ENCODE measurements around the gene TAOK1. TPM values are rescaled to one million over a fixed set of nuclear protein-coding genes. Genes with fewer than 3 reads are reported as not detected.

The TAOK1 gene
- total RNA-seq, 1 donor from 2014 or later = 81.1 TPM

DNA sequence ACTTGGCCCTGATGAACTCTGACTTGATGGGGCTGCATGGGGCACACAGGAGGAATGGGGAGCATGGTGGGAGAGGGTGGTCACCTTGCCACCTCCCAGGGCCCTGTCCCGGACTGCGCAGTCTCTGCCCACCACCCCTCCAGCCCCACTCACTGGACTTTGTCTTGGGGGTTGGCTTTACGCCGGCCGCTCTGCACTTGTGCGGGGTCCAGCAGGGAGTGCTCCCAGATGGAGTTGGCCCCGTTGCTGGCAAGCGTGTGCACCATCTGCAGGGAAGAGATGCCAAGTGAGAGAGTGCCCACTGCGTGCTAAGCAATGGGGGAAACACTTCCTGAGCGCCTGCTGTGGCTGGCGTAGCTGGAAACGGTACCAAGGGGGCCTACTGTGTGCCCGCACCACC, 192.6 kb downstream of the TAOK1 start:
- DNase-seq (ENCODE audit: extremely low spot score, unreplicated experiment) = no peak
- Mint-ChIP-seq H3K4me1 (ENCODE audit: unreplicated experiment) (peaks cover 37% of the 10 kb centered on the region), H3K36me3 (ENCODE audit: unreplicated experiment) (peaks cover 13% of the 10 kb centered on the region), H3K9me3 (ENCODE audit: unreplicated experiment) (no peaks in the 10 kb centered on the region), H3K27ac (ENCODE audit: unreplicated experiment) (no peak overlapping the region), H3K4me3 (ENCODE audit: unreplicated experiment) (no peak overlapping the region), H3K27me3 (ENCODE audit: unreplicated experiment) (no peaks in the 10 kb centered on the region)
- TF ChIP-seq, protein P1, sequence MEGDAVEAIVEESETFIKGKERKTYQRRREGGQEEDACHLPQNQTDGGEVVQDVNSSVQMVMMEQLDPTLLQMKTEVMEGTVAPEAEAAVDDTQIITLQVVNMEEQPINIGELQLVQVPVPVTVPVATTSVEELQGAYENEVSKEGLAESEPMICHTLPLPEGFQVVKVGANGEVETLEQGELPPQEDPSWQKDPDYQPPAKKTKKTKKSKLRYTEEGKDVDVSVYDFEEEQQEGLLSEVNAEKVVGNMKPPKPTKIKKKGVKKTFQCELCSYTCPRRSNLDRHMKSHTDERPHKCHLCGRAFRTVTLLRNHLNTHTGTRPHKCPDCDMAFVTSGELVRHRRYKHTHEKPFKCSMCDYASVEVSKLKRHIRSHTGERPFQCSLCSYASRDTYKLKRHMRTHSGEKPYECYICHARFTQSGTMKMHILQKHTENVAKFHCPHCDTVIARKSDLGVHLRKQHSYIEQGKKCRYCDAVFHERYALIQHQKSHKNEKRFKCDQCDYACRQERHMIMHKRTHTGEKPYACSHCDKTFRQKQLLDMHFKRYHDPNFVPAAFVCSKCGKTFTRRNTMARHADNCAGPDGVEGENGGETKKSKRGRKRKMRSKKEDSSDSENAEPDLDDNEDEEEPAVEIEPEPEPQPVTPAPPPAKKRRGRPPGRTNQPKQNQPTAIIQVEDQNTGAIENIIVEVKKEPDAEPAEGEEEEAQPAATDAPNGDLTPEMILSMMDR (IDR thresholded peaks at IDR 0.05) = no peak

DNA sequence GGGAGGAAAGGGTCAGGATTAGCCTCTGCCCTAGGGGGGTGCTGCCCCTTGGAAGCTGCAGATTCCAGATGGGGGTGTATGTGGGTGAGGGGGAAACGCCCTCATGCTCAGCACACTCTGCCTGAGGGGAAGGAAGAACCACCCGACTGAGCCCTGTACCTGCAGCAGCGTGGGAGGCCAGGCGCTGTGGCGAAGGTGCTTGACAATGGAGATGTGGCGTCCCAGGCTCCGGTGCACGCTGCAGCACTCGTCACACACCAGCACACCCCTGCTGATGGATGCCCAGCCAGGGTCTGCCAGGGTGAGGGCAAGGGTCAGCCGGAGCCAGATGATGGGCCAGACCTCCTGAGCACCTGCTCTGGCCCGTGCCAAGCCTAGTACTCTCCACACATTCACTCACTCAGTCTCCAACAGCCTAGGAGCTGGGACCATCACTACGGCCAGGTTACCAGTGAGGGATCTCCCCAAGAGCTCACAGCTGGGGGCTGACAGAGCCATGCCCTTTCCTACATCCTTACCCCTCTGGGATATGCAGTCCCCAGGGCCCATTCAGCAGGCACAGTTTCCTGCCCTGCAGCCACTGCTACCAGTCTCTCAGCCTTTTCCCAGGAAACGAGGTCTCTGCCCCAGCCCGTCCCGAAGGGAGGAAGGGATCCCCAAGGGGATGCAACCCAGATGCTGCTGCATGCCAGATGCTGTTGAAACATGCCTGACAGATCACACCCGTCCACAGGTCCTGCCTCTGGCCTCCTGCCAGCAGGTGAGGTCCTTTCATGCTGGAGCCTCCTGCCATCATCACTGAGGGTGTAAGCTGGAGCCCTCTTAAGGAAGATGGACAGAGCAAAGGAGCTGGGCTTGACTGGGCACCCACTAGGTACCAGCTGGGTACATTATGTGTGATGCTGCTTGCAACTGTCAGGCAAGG, 193.4 kb downstream of the TAOK1 start:
- Mint-ChIP-seq H3K4me3 (ENCODE audit: unreplicated experiment) (no peak overlapping the region), H3K36me3 (ENCODE audit: unreplicated experiment) (peaks cover 8% of the 10 kb centered on the region), H3K9me3 (ENCODE audit: unreplicated experiment) (no peaks in the 10 kb centered on the region), H3K27ac (ENCODE audit: unreplicated experiment) (peak overlapping the region; percentile 80), H3K4me1 (ENCODE audit: unreplicated experiment) (peaks cover 42% of the 10 kb centered on the region), H3K27me3 (ENCODE audit: unreplicated experiment) (no peaks in the 10 kb centered on the region)
- no peak for DNase-seq (ENCODE audit: extremely low spot score, unreplicated experiment)
- TF ChIP-seq, protein P1 (IDR thresholded peaks at IDR 0.05) = no peak

DNA sequence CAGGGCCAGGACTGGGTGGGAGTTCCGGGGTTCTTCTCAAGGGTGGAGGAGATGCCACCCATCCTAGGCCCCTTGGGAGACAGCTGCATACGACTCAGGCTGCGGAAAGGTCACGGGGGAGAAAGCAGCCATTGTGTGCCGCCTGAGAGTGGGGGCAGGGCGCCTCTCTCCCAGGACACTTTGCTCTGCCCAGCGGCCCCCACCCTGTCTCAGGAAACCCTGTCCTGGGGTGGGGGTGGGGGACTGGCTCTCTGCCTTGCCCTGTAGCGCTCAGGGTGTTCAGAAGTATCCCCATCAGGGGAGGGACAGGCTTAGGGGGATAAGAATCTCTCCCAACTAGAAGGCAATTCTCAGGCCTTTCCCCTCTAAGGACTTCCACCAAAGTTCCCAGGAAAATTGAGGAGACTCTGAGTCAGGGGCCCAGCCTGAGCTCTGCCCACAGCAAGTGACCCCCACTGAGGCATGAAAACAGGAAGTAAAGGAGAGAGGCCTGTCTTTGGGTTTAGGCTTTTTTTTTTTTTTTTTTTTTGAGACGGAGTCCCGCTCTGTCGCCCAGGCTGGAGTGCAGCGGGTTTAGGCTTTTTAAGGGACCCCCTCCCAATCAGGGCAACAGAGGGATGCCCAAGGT, 194.4 kb downstream of the TAOK1 start:
- H3K9me3 Mint-ChIP-seq (ENCODE audit: unreplicated experiment) = no peaks in the 10 kb centered on the region
- TF ChIP-seq, protein P1 (IDR thresholded peaks at IDR 0.05) = no peak
- no peak for DNase-seq (ENCODE audit: extremely low spot score, unreplicated experiment)
- peaks cover 42% of the 10 kb centered on the region for H3K4me1 Mint-ChIP-seq (ENCODE audit: unreplicated experiment)
- H3K4me3 Mint-ChIP-seq (ENCODE audit: unreplicated experiment) = peak overlapping the region; percentile 14
- H3K36me3 Mint-ChIP-seq (ENCODE audit: unreplicated experiment) = peaks cover 8% of the 10 kb centered on the region
- no peaks in the 10 kb centered on the region for H3K27me3 Mint-ChIP-seq (ENCODE audit: unreplicated experiment)
- H3K27ac Mint-ChIP-seq (ENCODE audit: unreplicated experiment) = peak overlapping the region; percentile 80

DNA sequence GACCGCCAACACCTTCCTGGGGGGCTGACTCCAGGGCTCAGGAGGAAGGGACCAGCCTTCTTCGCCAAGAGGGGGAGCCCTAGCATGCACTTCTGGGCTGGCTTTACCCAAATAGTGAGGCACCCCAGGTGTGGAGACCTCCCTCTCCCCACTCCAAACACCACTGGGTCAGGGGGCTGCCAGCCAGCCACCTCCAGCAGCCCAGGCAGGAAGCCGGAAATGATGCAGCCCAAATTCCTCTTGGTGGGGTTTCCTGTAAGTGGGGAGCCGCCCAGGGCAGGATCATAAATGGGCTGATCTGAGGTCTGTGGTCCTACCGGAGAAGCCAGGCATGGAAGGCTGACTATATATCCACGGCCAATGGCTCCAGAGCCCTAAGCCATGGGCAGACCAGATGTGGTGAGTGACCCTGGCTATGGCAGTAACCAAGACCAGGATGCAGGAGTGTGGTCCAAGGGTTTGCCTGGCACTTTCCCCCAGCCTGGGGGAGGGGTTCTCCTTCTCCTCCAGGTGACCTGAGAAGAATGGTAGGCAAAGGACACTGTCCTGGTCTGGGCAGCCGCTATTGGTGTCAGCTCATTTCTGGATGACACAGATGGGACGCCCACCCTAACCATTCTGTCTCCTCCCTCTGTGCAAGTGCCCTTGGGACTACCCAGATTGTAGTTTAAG, 195.1 kb downstream of the TAOK1 start:
- Mint-ChIP-seq H3K9me3 (ENCODE audit: unreplicated experiment) (no peaks in the 10 kb centered on the region), H3K27ac (ENCODE audit: unreplicated experiment) (peak overlapping the region; percentile 80), H3K4me3 (ENCODE audit: unreplicated experiment) (no peak overlapping the region), H3K36me3 (ENCODE audit: unreplicated experiment) (peaks cover 5% of the 10 kb centered on the region), H3K4me1 (ENCODE audit: unreplicated experiment) (peaks cover 47% of the 10 kb centered on the region), H3K27me3 (ENCODE audit: unreplicated experiment) (no peaks in the 10 kb centered on the region)
- no peak for DNase-seq (ENCODE audit: extremely low spot score, unreplicated experiment)
- TF ChIP-seq, protein P1 (IDR thresholded peaks at IDR 0.05) = peak; percentile 28

All from osteocyte (in vitro differentiated cells).